A549 (cell line): Measurements from ENCODE around the gene SSBP3. TPM values are rescaled to one million over a fixed set of nuclear protein-coding genes. Genes with fewer than 3 reads are reported as not detected.

Source experiments
- ATAC-seq, 2 experiments: fragments of 200-7000 bp in 1 of 2; fragments of >200 bp in 1 of 2; cut with Nextera tagmentation in 1 of 2; cut with Tn5 transposase in 1 of 2; 3 replicates each; pipeline versions ENCODE4 v1.8.0 to v1.9.1; 2018 to 2020; ENCODE audit warnings: mild to moderate bottlenecking in 1 of 2, moderate library complexity in 1 of 2
- CTCF ChIA-PET: fragments of 300-600 bp; sonication (Branson Sonifier 250); formaldehyde crosslinking; extraction: SDS; loops from one replicate; lab custom pipeline; 2021; ENCODE audit warnings: antibody characterized with exemption, inconsistent platforms; lab: Yijun Ruan, JAX
- POLR2A ChIA-PET: fragments of 350-600 bp; formaldehyde crosslinking; extraction: SDS; loops from one replicate; lab custom pipeline; 2021; ENCODE audit warnings: antibody characterized with exemption, inconsistent platforms; lab: Yijun Ruan, JAX
- DNase-seq, 2 experiments: peaks; one replicate each; pipeline versions ENCODE4 v3.0.0 to v3.0.0-alpha.2; 2011 to 2016; ENCODE audit warnings: low read depth in 1 of 2, low spot score in 1 of 2
- FAIRE-seq: peaks from 2 replicates; lab custom pipeline; 2011; peaks lifted over from hg19 to GRCh38; lab: Jason Lieb, UNC
- H3K27ac ChIP-seq, 2 experiments: fragments of >200 bp; sonication (Bioruptor Twin); formaldehyde crosslinking; 3 replicates each; pipeline ENCODE4 v1.5.1; 2016 to 2017
- H3K4me1 ChIP-seq: fragments of >200 bp; sonication (Bioruptor Twin); formaldehyde crosslinking; 3 replicates; pipeline ENCODE4 v1.6.1; 2016
- H3K4me2 ChIP-seq: fragments of >200 bp; sonication (Bioruptor Twin); formaldehyde crosslinking; 3 replicates; pipeline ENCODE4 v1.6.1; 2016
- H3K4me3 ChIP-seq: fragments of >200 bp; sonication (Bioruptor Twin); formaldehyde crosslinking; 3 replicates; pipeline ENCODE4 v1.5.1; 2016
- H3K9me3 ChIP-seq: fragments of >200 bp; sonication (Bioruptor Twin); formaldehyde crosslinking; 3 replicates; pipeline ENCODE4 v1.6.1; 2016
- BHLHE40 ChIP-seq: IDR thresholded peaks from 2 replicates; pipeline ENCODE4 v1.6.1; 2012; ENCODE audit warnings: low read depth, low read length, inconsistent platforms
- CBX2 ChIP-seq: fragments of 200-600 bp; sonication (generic); IDR thresholded peaks from 2 replicates; pipeline ENCODE4 v1.6.1; 2016; ENCODE audit warnings: low read depth, mild to moderate bottlenecking, borderline replicate concordance
- EHF ChIP-seq: fragments of 250-450 bp; sonication (Bioruptor Pico); IDR thresholded peaks from 2 replicates; pipeline ENCODE4 v1.5.0; 2020; ENCODE audit warnings: mild to moderate bottlenecking
- EHMT2 ChIP-seq: fragments of 200-600 bp; sonication (generic); IDR thresholded peaks from 2 replicates; pipeline ENCODE4 v1.6.1; 2016; ENCODE audit warnings: antibody characterized with exemption, low read depth, mild to moderate bottlenecking, moderate library complexity
- EP300 ChIP-seq, 2 experiments: fragments of >200 bp; sonication (Bioruptor Twin); formaldehyde crosslinking; IDR thresholded peaks; 2 replicates in 1 of 2; 3 replicates in 1 of 2; pipeline ENCODE4 v1.6.1; 2016 to 2017
- ESRRA ChIP-seq: fragments of 150-350 bp; IDR thresholded peaks from 2 replicates; pipeline ENCODE4 v1.6.1; 2014; ENCODE audit warnings: mild to moderate bottlenecking, low read length, borderline replicate concordance
- FOSB ChIP-seq: fragments of 250-450 bp; sonication (Bioruptor Pico); IDR thresholded peaks from 2 replicates; pipeline ENCODE4 v1.5.0; 2020; ENCODE audit warnings: mild to moderate bottlenecking, moderate library complexity
- HDAC2 ChIP-seq: fragments of 200-600 bp; sonication (generic); IDR thresholded peaks from 2 replicates; pipeline ENCODE4 v1.6.1; 2016
- HMGXB4 ChIP-seq: fragments of 250-450 bp; sonication (Bioruptor Pico); IDR thresholded peaks from 2 replicates; pipeline ENCODE4 v1.5.0; 2021; ENCODE audit warnings: mild to moderate bottlenecking, moderate library complexity, borderline replicate concordance
- HOXA7 ChIP-seq: fragments of 250-450 bp; sonication (Bioruptor Pico); IDR thresholded peaks from 2 replicates; pipeline ENCODE4 v1.5.0; 2020; ENCODE audit warnings: mild to moderate bottlenecking, moderate library complexity
- JUNB ChIP-seq: fragments of >200 bp; sonication (Bioruptor Twin); formaldehyde crosslinking; IDR thresholded peaks from 2 replicates; pipeline ENCODE4 v1.6.1; 2016
- KDM5A ChIP-seq: fragments of 200-600 bp; sonication (generic); IDR thresholded peaks from 2 replicates; pipeline ENCODE4 v1.6.1; 2016; ENCODE audit warnings: antibody characterized with exemption, mild to moderate bottlenecking
- MAFK ChIP-seq: fragments of 450-650 bp; IDR thresholded peaks from 2 replicates; pipeline ENCODE4 v1.6.1; 2014; ENCODE audit not compliant: partially characterized antibody
- PBX3 ChIP-seq: IDR thresholded peaks from 2 replicates; pipeline ENCODE4 v1.6.1; 2012
- POLR2A ChIP-seq: IDR thresholded peaks from 2 replicates; pipeline ENCODE4 v1.6.1; 2012; ENCODE audit warnings: mild to moderate bottlenecking, low read length
- RAD21 ChIP-seq, 2 experiments: fragments of >200 bp in 1 of 2; sonication (Bioruptor Twin) in 1 of 2; formaldehyde crosslinking in 1 of 2; IDR thresholded peaks in 1 of 2; conservative IDR thresholded peaks in 1 of 2; 2 replicates in 1 of 2; 3 replicates in 1 of 2; pipeline ENCODE4 v1.6.1; 2012 to 2018; ENCODE audit warnings: inconsistent platforms in 1 of 2
- TP53 ChIP-seq: fragments of 250-450 bp; sonication (Bioruptor Pico); IDR thresholded peaks from 2 replicates; pipeline ENCODE4 v1.5.0; 2021; ENCODE audit warnings: mild to moderate bottlenecking, moderate library complexity
- ZFP36 ChIP-seq: fragments of 450-650 bp; IDR thresholded peaks from 2 replicates; pipeline ENCODE4 v1.6.1; 2014; ENCODE audit warnings: borderline replicate concordance; ENCODE audit not compliant: partially characterized antibody
- ZSCAN20 ChIP-seq: fragments of 250-450 bp; sonication (Bioruptor Pico); IDR thresholded peaks from 2 replicates; pipeline ENCODE4 v1.8.0; 2022; ENCODE audit warnings: mild to moderate bottlenecking, moderate library complexity
- WGBS: methylation state at CpG from one replicate; pipeline ENCODE4 v1.1.6; 2017; ENCODE audit errors: missing lambda C conversion rate; 5-methylcytosine and 5-hydroxymethylcytosine counted together
- polyA plus RNA-seq, 4 experiments: library from polyadenylated mRNA; depleted of rRNA in 3 of 4; stranded (reverse); fragments of >200 nt; fragmentation: RNase III in 1 of 4; extraction: RNeasy Plus Mini Kit Qiagen cat#74134 plus additional on column Dnase treatment in 1 of 4; gene quantifications; 2 replicates in 3 of 4; 3 replicates in 1 of 4; pipeline ENCODE4 v1.2.3, GENCODE V29; 2011 to 2017
- TF ChIP-seq, protein P1 (sequence below): IDR thresholded peaks from 2 replicates; pipeline ENCODE4 v1.6.1; 2012; ENCODE audit warnings: low read depth, borderline replicate concordance
- TF ChIP-seq, protein P2 (sequence below): fragments of 250-450 bp; sonication (Bioruptor Pico); IDR thresholded peaks from 2 replicates; pipeline ENCODE4 v1.5.0; 2020; ENCODE audit warnings: low read depth, mild to moderate bottlenecking, moderate library complexity

The SSBP3 gene
- polyA plus RNA-seq, 2 of the 4 experiments (the other 2 are of a cell fraction) = 7.2 to 9.1 TPM

- CTCF ChIA-PET = interaction anchor here (0.6 kb wide), 1 partner anchor 36 kb away, joined by 3 read pairs; no protein-coding TSS in a partner anchor
- POLR2A ChIA-PET = no interaction called here
- Histone ChIP-seq H3K27ac (no peak overlapping the region), H3K4me2 (no peak overlapping the region), H3K9me3 (no peaks in the 10 kb centered on the region), H3K4me1 (no peaks in the 10 kb centered on the region), H3K4me3 (no peak overlapping the region)
- no peak for DNase-seq
- TF ChIP-seq EHMT2 (no peak), HDAC2 (no peak), JUNB (no peak), HOXA7 (CRISPR knock-in tag) (no peak), ZSCAN20 (CRISPR knock-in tag) (no peak), ESRRA (no peak), EHF (CRISPR knock-in tag) (no peak), CBX2 (no peak), HMGXB4 (CRISPR knock-in tag) (no peak), MAFK (no peak), KDM5A (no peak), RAD21 (conservative IDR thresholded peaks at IDR 0.05 in 1 of 2, IDR thresholded peaks at IDR 0.05 in 1 of 2) (no peak), EP300 (IDR thresholded peaks at IDR 0.05) (no peak), BHLHE40 (no peak), FOSB (no peak), POLR2A (no peak)
- TF ChIP-seq, protein P1, sequence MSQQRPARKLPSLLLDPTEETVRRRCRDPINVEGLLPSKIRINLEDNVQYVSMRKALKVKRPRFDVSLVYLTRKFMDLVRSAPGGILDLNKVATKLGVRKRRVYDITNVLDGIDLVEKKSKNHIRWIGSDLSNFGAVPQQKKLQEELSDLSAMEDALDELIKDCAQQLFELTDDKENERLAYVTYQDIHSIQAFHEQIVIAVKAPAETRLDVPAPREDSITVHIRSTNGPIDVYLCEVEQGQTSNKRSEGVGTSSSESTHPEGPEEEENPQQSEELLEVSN = no peak
- no peak for ATAC-seq
- FAIRE-seq = no peak
- WGBS = 78% methylated on average over 14 of the region's 14 CpGs
Measured at GRCh38 chr1:54327386-54328065, 78.7 kb downstream of the SSBP3 start.

DNA sequence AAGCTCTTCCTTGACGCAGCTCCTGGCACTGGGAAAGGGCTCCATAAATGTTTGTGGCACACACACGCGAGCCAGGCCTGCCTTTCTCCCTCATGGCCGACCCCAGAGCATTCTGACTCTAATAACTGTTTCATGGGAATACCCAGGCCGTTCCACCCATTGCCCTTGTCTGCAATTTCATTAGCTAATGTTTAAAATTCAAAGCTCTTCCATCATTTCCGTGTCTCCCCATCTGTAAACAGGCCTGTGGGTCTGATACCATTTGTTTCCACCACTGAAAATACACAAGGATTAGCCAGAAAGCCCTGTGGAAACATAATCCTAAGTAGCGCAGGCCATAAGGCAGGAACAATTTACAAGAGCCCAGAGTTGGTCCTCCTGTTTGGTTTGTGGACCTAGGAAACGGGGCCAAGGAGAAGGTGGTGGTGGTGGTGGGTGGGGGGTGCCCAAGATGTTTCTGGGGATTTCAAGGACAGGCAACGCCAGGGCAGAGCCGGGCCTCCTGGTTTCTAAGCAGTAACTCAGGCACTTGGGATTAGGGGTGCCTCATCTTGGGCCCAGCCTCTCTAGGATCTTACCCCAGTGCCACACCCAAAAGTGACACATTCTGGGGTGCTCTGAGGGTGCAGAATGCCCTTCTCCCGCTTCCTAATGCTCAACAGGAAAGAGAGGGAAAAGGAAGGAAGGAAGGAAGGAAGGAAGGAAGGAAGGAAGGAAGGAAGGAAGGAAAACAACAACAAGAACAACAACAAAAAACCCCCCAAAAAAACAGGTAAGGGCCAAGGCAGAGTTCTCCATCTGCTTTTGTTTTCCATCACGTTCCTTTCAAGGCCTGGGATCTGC, 79.4 kb downstream of the SSBP3 start:
- ChIA-PET POLR2A (no interaction called here), CTCF (no interaction called here)
- DNase-seq (no peak), ATAC-seq (no peak), FAIRE-seq (no peak)
- Histone ChIP-seq H3K4me1 (no peaks in the 10 kb centered on the region), H3K4me2 (no peak overlapping the region), H3K4me3 (no peak overlapping the region), H3K27ac (no peak overlapping the region), H3K9me3 (no peaks in the 10 kb centered on the region)
- WGBS = 78% methylated on average over 11 of the region's 12 CpGs
- TF ChIP-seq, protein P2, sequence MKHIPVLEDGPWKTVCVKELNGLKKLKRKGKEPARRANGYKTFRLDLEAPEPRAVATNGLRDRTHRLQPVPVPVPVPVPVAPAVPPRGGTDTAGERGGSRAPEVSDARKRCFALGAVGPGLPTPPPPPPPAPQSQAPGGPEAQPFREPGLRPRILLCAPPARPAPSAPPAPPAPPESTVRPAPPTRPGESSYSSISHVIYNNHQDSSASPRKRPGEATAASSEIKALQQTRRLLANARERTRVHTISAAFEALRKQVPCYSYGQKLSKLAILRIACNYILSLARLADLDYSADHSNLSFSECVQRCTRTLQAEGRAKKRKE (CRISPR knock-in tag) = no peak
- no peak for TF ChIP-seq ZFP36
- TF ChIP-seq PBX3 = no peak
- no peak for TF ChIP-seq TP53
